Naive B cell (primary cell): ENCODE measurements around the gene SCN4A. TPM values are rescaled to one million over a fixed set of nuclear protein-coding genes. Genes with fewer than 3 reads are reported as not detected.

ENCODE experiments used
- ATAC-seq, 2 donors: fragments of 150-1000 bp; cut with Tn5 transposase; 2 replicates each; pipeline ENCODE4 v1.10.0; 2021; ENCODE audit warnings: low read depth in 2 of 2, mild to moderate bottlenecking in 2 of 2, moderate library complexity in 2 of 2
- DNase-seq: peaks from one replicate; pipeline ENCODE4 v3.0.0; 2022
- H3K27ac Mint-ChIP-seq, 6 donors: one replicate each; pipeline ENCODE4 v1.8.0; 2020 to 2022; ENCODE audit warnings: mild to moderate bottlenecking in 6 of 6, mixed read lengths in 6 of 6, moderate library complexity in 5 of 6, inconsistent platforms in 2 of 6
- H3K27me3 Mint-ChIP-seq, 3 donors: one replicate each; pipeline ENCODE4 v1.8.0; 2021 to 2022; ENCODE audit warnings: mixed read lengths in 3 of 3, mild to moderate bottlenecking in 1 of 3
- H3K36me3 Mint-ChIP-seq, 2 donors: one replicate each; pipeline ENCODE4 v1.8.0; 2020 to 2022; ENCODE audit warnings: mixed read lengths in 2 of 2, inconsistent platforms in 1 of 2, mild to moderate bottlenecking in 1 of 2
- H3K4me1 Mint-ChIP-seq, 3 donors: one replicate each; pipeline ENCODE4 v1.8.0; 2020 to 2022; ENCODE audit warnings: mixed read lengths in 3 of 3, inconsistent platforms in 1 of 3, mild to moderate bottlenecking in 1 of 3, moderate library complexity in 1 of 3
- H3K4me3 Mint-ChIP-seq, 8 donors: one replicate each; pipeline ENCODE4 v1.8.0; 2020 to 2022; ENCODE audit warnings: mild to moderate bottlenecking in 8 of 8, mixed read lengths in 8 of 8, moderate library complexity in 8 of 8, inconsistent platforms in 2 of 8
- H3K9me3 Mint-ChIP-seq, 7 donors: one replicate each; pipeline ENCODE4 v1.8.0; 2020 to 2022; ENCODE audit warnings: mixed read lengths in 7 of 7, mild to moderate bottlenecking in 5 of 7, inconsistent platforms in 2 of 7, moderate library complexity in 1 of 7
- polyA plus RNA-seq, 6 donors: library from polyadenylated mRNA; unstranded; fragments of 300-500 nt; fragmentation: Illumina TruSeq; gene quantifications; one replicate each; pipeline ENCODE4 v1.2.3, GENCODE V29; 2021; ENCODE audit warnings: low read depth in 6 of 6

Gene SCN4A
- polyA plus RNA-seq, 6 donors from 2014 or later: 0.89 to 1.4 (median 1.1) TPM; not detected in 1

- H3K27ac Mint-ChIP-seq: peak overlapping the region in 1 of 6 donors; percentile 90
- peaks cover 54 to 86% (median 85%) of the 10 kb centered on the region in 3 donors for H3K4me1 Mint-ChIP-seq
- peak overlapping the region in 1 of 8 donors; percentile 77 for H3K4me3 Mint-ChIP-seq
- H3K9me3 Mint-ChIP-seq: peaks cover 0 to 4% (median 0%) of the 10 kb centered on the region in 7 donors
- no peaks in the 10 kb centered on the region for H3K27me3 Mint-ChIP-seq
- no peaks in the 10 kb centered on the region for H3K36me3 Mint-ChIP-seq
- ATAC-seq (no peak), DNase-seq (no peak)
These were observed 32.1 kb downstream of the SCN4A start for GRCh38 chr17:63940584-63940983.

- Mint-ChIP-seq H3K4me1 (peaks cover 52 to 86% (median 85%) of the 10 kb centered on the region in 3 donors), H3K27me3 (no peaks in the 10 kb centered on the region), H3K4me3 (no peak overlapping the region), H3K9me3 (peaks cover 0 to 4% (median 0%) of the 10 kb centered on the region in 7 donors), H3K36me3 (no peaks in the 10 kb centered on the region), H3K27ac (peak overlapping the region in 2 of 6 donors; percentile 75 to 93)
- DNase-seq (no peak), ATAC-seq (no peak)
These were observed 32.8 kb downstream of the SCN4A start for GRCh38 chr17:63939884-63940283.

DNA sequence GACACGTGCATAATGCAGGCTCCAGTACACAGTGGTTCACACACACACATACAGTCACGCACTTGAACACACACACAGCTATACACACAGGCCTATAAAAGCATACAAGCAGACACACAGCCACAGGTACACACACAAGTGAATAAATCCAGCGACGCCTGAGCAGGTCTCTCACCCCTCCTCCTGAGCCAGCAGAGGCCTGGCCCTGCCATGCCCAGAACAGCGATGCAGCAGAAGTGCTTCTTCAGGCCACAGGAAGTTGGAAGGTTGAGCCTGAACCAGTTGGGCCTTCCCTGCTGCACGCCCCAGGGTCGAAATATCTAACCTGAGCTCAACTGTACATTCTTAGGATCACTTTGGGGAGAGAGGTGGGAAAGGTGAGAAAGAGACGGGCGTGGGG is 33.3 kb downstream of the SCN4A start:
- no peaks in the 10 kb centered on the region for H3K36me3 Mint-ChIP-seq
- peak overlapping the region in 5 of 8 donors; percentile 6 to 83 (median 56) for H3K4me3 Mint-ChIP-seq
- DNase-seq (no peak), ATAC-seq (no peak)
- peak overlapping the region in 5 of 6 donors; percentile 69 to 93 (median 86) for H3K27ac Mint-ChIP-seq
- no peaks in the 10 kb centered on the region for H3K27me3 Mint-ChIP-seq
- H3K4me1 Mint-ChIP-seq: peaks cover 50 to 86% (median 85%) of the 10 kb centered on the region in 3 donors
- H3K9me3 Mint-ChIP-seq: peaks cover 0 to 4% (median 0%) of the 10 kb centered on the region in 7 donors

DNA sequence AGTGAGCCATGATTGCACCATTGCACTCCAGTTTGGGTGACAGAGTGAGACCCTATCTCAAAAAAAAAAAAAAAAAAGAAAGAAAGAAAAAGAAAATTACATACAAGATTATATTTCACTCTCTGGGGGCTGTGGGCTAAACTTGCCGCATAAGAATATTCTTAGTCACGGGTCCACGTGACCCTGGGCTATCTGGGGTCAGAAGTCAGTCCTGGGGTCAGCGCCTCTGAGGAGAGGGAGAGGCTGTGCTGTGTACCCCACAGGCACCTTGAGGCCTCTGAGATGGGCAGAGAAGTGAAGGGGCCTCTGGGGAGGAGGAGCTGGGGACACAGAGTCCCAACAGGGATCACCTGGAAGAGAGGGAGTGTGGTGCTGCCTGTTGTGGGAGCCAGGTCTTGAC is 34.8 kb downstream of the SCN4A start:
- H3K9me3 Mint-ChIP-seq: peaks cover 0 to 4% (median 0%) of the 10 kb centered on the region in 7 donors
- ATAC-seq (no peak), DNase-seq (no peak)
- H3K36me3 Mint-ChIP-seq: no peaks in the 10 kb centered on the region
- no peaks in the 10 kb centered on the region for H3K27me3 Mint-ChIP-seq
- peaks cover 54 to 90% (median 90%) of the 10 kb centered on the region in 3 donors for H3K4me1 Mint-ChIP-seq
- H3K4me3 Mint-ChIP-seq: peak overlapping the region in 5 of 8 donors; percentile 18 to 55 (median 38)
- peak overlapping the region in 2 of 6 donors; percentile 15 to 75 for H3K27ac Mint-ChIP-seq

- peaks cover 54 to 89% (median 88%) of the 10 kb centered on the region in 3 donors for H3K4me1 Mint-ChIP-seq
- H3K4me3 Mint-ChIP-seq: peak overlapping the region in 5 of 8 donors; percentile 15 to 55 (median 32)
- no peaks in the 10 kb centered on the region for H3K27me3 Mint-ChIP-seq
- H3K9me3 Mint-ChIP-seq: peaks cover 0 to 4% (median 0%) of the 10 kb centered on the region in 7 donors
- H3K27ac Mint-ChIP-seq: peak overlapping the region in 1 of 6 donors; percentile 75
- DNase-seq (no peak), ATAC-seq (no peak)
- H3K36me3 Mint-ChIP-seq: no peaks in the 10 kb centered on the region
These were observed 35.4 kb downstream of the SCN4A start for GRCh38 chr17:63937319-63937718.

DNA sequence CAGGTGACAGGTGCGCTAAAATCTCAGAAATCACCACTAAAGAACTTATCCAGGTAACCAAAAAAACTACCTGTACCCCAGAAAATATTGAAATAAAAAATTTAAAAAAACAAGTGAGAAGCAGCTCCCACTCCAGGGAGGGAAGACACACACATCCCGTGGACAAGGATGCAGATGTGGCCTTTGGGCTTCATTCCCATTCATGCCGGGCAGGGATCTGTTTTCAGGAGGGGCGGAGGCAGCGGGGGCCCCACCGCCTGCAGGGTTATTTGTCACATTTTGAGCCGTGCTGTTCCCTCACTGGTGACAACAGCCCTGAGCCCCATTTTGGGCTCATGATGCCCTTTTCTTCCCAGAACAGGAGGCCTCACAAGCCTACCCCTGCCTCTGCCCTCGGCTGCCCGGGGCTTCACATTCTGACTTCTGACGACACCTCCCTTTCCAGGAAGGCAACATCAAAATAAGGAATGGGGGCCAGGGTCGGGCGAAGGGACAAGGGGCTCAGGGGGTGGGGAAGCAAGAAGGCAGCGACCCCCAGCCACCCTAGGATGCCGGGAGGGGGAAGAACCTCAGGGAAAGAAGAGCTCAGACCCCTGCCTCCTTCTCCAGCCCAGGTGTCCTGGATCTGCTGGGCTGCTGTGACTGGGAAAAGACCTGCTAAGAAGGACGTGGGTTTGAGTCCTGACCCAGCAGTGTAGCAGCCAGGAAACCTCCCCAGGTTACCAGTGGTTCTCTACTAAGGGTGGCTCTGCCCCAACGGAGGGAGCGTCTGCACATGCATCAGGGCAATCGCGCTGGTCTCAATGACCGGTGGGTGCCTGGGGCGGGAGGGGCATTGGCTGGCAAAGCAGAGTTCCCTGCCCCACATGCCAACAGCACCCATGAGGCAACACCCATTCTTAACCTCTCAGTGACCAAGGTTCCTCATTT is 38.3 kb downstream of the SCN4A start:
- H3K9me3 Mint-ChIP-seq: peaks cover 0 to 4% (median 0%) of the 10 kb centered on the region in 7 donors
- peak; percentile 33 for DNase-seq
- H3K4me3 Mint-ChIP-seq: peak overlapping the region; percentile 97 to 100 (median 99)

DNA sequence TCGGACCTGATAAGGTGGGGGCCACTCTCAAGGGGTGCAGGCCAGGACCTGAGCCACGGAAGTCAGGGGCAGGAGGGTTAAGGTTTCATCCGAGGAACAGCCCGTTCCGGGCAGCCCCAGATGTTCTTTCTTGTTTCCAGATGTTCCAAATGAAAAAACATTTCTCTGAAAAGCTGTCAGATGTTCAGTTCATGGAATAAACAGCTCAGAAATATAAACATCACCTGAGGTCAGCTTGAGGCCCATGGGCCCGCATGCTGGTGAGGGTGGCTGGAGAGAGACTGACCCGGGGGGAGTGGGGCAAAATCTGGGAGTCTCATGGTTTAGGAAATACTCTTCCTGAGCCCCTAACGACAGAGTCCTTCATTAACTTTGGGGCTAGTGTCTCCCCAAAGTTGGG is 39.1 kb downstream of the SCN4A start:
- Mint-ChIP-seq H3K4me3 (peak overlapping the region; percentile 97 to 100 (median 99)), H3K27ac (peak overlapping the region; percentile 59 to 97 (median 96)), H3K9me3 (peaks cover 0 to 4% (median 0%) of the 10 kb centered on the region in 7 donors), H3K36me3 (peaks cover 6 to 32% of the 10 kb centered on the region in 2 donors), H3K27me3 (no peaks in the 10 kb centered on the region), H3K4me1 (peaks cover 52 to 70% (median 67%) of the 10 kb centered on the region in 3 donors)
- DNase-seq: no peak
- no peak for ATAC-seq

More for the DNA sequence above, 38.3 kb downstream of the SCN4A start:
- no peak for ATAC-seq
- Mint-ChIP-seq H3K27ac (peak overlapping the region; percentile 59 to 97 (median 96)), H3K4me1 (peaks cover 56 to 71% (median 69%) of the 10 kb centered on the region in 3 donors), H3K36me3 (peaks cover 6 to 28% of the 10 kb centered on the region in 2 donors), H3K27me3 (no peaks in the 10 kb centered on the region)

DNA sequence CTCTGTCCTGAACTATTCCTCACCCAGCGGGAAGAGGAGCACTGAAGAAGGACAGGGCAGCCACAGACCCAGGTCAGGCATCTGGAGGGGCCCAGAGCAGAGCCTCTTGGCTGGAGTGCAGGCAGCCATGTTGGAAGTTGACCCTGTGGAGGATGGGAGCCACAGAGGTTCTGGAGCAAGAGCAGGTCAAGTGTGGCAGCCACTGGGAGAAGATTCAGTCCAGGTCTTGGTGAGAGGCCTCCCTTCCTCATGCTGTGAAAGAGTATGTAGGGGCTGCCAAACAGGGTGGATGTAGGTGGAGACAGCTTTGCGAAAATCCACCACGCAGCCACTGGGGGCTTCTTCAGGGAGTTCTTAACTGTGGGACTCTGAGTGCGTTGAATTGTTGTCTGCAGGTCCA is 40.0 kb downstream of the SCN4A start:
- peak; percentile 37 to 53 for ATAC-seq
- Mint-ChIP-seq H3K27me3 (no peaks in the 10 kb centered on the region), H3K36me3 (peaks cover 6 to 32% of the 10 kb centered on the region in 2 donors), H3K9me3 (peaks cover 0 to 4% (median 0%) of the 10 kb centered on the region in 7 donors), H3K4me3 (peak overlapping the region; percentile 97 to 100 (median 99)), H3K27ac (peak overlapping the region; percentile 84 to 97 (median 96)), H3K4me1 (peaks cover 48 to 69% (median 64%) of the 10 kb centered on the region in 3 donors)
- no peak for DNase-seq

GRCh38 chr17:63931981-63932561 is 40.6 kb downstream of the SCN4A start, which contains the start of gene CD79B:
CD79B (minus strand) TSS chr17:63932331; CDS start chr17:63932261, 70 bp downstream.
- Mint-ChIP-seq H3K4me3 (peak within 1 kb of the TSS; percentile 97 to 100 (median 99)), H3K9me3 (peaks cover 0 to 4% (median 0%) of the 10 kb centered on the region in 7 donors), H3K36me3 (peaks cover 6 to 32% of the 10 kb centered on the region in 2 donors), H3K4me1 (peaks cover 43 to 69% (median 64%) of the 10 kb centered on the region in 3 donors), H3K27me3 (no peaks in the 10 kb centered on the region), H3K27ac (peak within 1 kb of the TSS; percentile 94 to 97 (median 96))
- ATAC-seq (peak; percentile 85), DNase-seq (peak; percentile 91)

DNA sequence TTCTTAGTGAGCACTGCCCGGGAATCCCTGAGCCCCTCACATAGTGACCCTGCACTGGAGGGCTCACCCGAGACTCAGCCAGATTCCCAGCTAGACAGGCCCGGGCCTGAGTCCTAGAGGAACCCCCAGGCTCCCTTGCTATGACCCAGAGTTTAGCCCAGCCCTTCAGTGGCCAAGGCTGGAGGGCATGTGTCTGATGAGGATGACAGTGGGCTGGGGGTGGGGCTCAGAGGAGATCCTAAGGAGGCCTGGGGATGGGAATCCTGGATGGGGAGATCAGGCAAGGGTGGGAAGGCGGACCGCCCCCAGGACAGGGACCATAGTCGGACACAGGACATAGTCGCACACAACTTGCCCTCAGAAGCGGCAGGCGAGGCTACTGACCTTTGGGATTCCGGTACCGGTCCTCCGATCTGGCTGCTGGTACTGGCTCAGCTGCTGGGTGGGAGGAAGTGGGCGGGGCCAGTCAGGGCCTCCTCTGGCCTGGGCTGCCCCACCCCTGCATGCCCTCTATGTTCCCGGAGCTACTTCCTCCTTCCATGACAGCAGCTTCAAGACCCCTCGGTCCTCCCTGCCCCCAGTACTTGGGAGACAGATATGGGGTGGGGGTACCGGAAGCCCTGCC is 41.7 kb downstream of the SCN4A start:
- peaks cover 0 to 1% (median 0%) of the 10 kb centered on the region in 7 donors for H3K9me3 Mint-ChIP-seq
- peak; percentile 69 for DNase-seq
- peak overlapping the region; percentile 97 to 100 (median 99) for H3K4me3 Mint-ChIP-seq
- no peaks in the 10 kb centered on the region for H3K27me3 Mint-ChIP-seq
- H3K27ac Mint-ChIP-seq: peak overlapping the region; percentile 27 to 96 (median 95)
- H3K36me3 Mint-ChIP-seq: peaks cover 6 to 32% of the 10 kb centered on the region in 2 donors
- peaks cover 39 to 69% (median 67%) of the 10 kb centered on the region in 3 donors for H3K4me1 Mint-ChIP-seq
- ATAC-seq: peak; percentile 24 to 25

- H3K27me3 Mint-ChIP-seq: no peaks in the 10 kb centered on the region
These were observed 42.6 kb downstream of the SCN4A start for GRCh38 chr17:63929860-63930766.

More at GRCh38 chr17:63929860-63930766, 42.6 kb downstream of the SCN4A start:
- ATAC-seq: no peak
- Mint-ChIP-seq H3K4me1 (peaks cover 38 to 69% (median 67%) of the 10 kb centered on the region in 3 donors), H3K4me3 (peak overlapping the region; percentile 97 to 100 (median 99)), H3K9me3 (peaks cover 0 to 1% (median 0%) of the 10 kb centered on the region in 7 donors), H3K36me3 (peaks cover 6 to 32% of the 10 kb centered on the region in 2 donors), H3K27ac (peak overlapping the region in 5 of 6 donors; percentile 72 to 99 (median 96))
- no peak for DNase-seq
